OCI-LY7 (cell line): ENCODE results near the gene MAP4K2. TPM values are rescaled to one million over a fixed set of nuclear protein-coding genes. Genes with fewer than 3 reads are reported as not detected.

Source experiments
- BruUV-seq: library from RNA; stranded (reverse); fragments of 400-500 nt; replicated peaks from 2 replicates; lab custom pipeline; 2021; lab: Mats Ljungman, UMichigan
- CTCF ChIA-PET: fragments of 300-600 bp; sonication (Branson Sonifier 250); formaldehyde crosslinking; loops from one replicate; lab custom pipeline; 2022; ENCODE audit warnings: antibody characterized with exemption; ENCODE audit not compliant: unreplicated experiment; lab: Charles Lee
- POLR2A ChIA-PET: fragments of 300-600 bp; sonication (Branson Sonifier 250); formaldehyde crosslinking; loops from one replicate; lab custom pipeline; 2022; ENCODE audit warnings: antibody characterized with exemption; lab: Charles Lee
- DNase-seq: peaks from one replicate; pipeline ENCODE4 v3.0.0-alpha.2; 2015; ENCODE audit warnings: low spot score
- H2AFZ ChIP-seq: fragments of 200-600 bp; sonication (generic), shearing (Covaris generic); 2 replicates; pipeline ENCODE4 v1.6.1; 2014; ENCODE audit warnings: mild to moderate bottlenecking, antibody characterized with exemption, low read length, moderate library complexity
- H3K27ac ChIP-seq: fragments of 200-600 bp; sonication (generic); 2 replicates; pipeline ENCODE4 v1.5.1; 2014; ENCODE audit warnings: mixed run types, low read depth, mild to moderate bottlenecking, moderate library complexity, low read length, inconsistent platforms; ENCODE audit not compliant: poor library complexity, severe bottlenecking
- H3K36me3 ChIP-seq: fragments of 200-600 bp; sonication (generic); 2 replicates; pipeline ENCODE4 v1.6.1; 2014; ENCODE audit warnings: mild to moderate bottlenecking, antibody characterized with exemption, low read length, moderate library complexity, mixed read lengths; ENCODE audit not compliant: insufficient read depth
- H3K4me1 ChIP-seq: fragments of 200-600 bp; sonication (generic); 2 replicates; pipeline ENCODE4 v1.5.1; 2014; ENCODE audit warnings: mild to moderate bottlenecking, low read length; ENCODE audit not compliant: insufficient read depth, poor library complexity, severe bottlenecking
- H3K4me2 ChIP-seq: fragments of 200-600 bp; sonication (generic); 2 replicates; pipeline ENCODE4 v1.6.1; 2014; ENCODE audit warnings: mild to moderate bottlenecking, low read length
- H3K4me3 ChIP-seq: fragments of 200-600 bp; sonication (generic); 2 replicates; pipeline ENCODE4 v1.5.1; 2014; ENCODE audit warnings: mild to moderate bottlenecking, low read depth, low read length; ENCODE audit not compliant: poor library complexity, severe bottlenecking
- H3K79me2 ChIP-seq: fragments of 200-600 bp; sonication (generic); 2 replicates; pipeline ENCODE4 v1.6.1; 2016; ENCODE audit warnings: low read depth, mild to moderate bottlenecking, low read length, moderate library complexity, mixed read lengths; ENCODE audit not compliant: insufficient read depth
- H3K9me2 ChIP-seq: fragments of 200-600 bp; sonication (generic); 2 replicates; pipeline ENCODE4 v1.6.1; 2016; ENCODE audit warnings: mild to moderate bottlenecking, low read length, mixed read lengths; ENCODE audit not compliant: insufficient read depth
- H3K9me3 ChIP-seq: fragments of 200-600 bp; sonication (generic); 2 replicates; pipeline ENCODE4 v1.6.1; 2014; ENCODE audit warnings: mild to moderate bottlenecking, mixed run types, low read length, mixed read lengths
- H4K20me1 ChIP-seq: fragments of 200-600 bp; sonication (generic); 2 replicates; pipeline ENCODE4 v1.6.1; 2014; ENCODE audit warnings: mild to moderate bottlenecking, antibody characterized with exemption, low read length, moderate library complexity, mixed read lengths; ENCODE audit not compliant: insufficient read depth
- EZH2phosphoT487 ChIP-seq: fragments of 200-600 bp; sonication (generic); IDR thresholded peaks from 2 replicates; pipeline ENCODE4 v1.6.1; 2018; ENCODE audit warnings: low read depth, borderline replicate concordance, mild to moderate bottlenecking, mixed run types, antibody characterized with exemption, low read length, moderate library complexity, mixed read lengths
- intact Hi-C: fragments of 100-400 bp; cut with micrococcal nuclease; formaldehyde crosslinking; loops from one replicate; pipeline ENCODE4 v1.10.0; 2022; ENCODE audit not compliant: unreplicated experiment
- total RNA-seq, 2 experiments: library from RNA; depleted of rRNA in 1 of 2; stranded (reverse); fragments of >200 nt in 1 of 2; shearing (Covaris generic) in 1 of 2; gene quantifications; 2 replicates each; pipeline ENCODE4 v1.2.3, GENCODE V29; 2014 to 2022
- TF ChIP-seq, protein P1 (sequence below): fragments of 200-600 bp; sonication (generic); conservative IDR thresholded peaks from 2 replicates; pipeline ENCODE4 v1.5.1; 2014; ENCODE audit warnings: mild to moderate bottlenecking, antibody characterized with exemption, low read length, moderate library complexity, mixed read lengths

Gene MAP4K2
- total RNA-seq, 2 experiments from 2014 or later = 110 to 115 TPM

DNA sequence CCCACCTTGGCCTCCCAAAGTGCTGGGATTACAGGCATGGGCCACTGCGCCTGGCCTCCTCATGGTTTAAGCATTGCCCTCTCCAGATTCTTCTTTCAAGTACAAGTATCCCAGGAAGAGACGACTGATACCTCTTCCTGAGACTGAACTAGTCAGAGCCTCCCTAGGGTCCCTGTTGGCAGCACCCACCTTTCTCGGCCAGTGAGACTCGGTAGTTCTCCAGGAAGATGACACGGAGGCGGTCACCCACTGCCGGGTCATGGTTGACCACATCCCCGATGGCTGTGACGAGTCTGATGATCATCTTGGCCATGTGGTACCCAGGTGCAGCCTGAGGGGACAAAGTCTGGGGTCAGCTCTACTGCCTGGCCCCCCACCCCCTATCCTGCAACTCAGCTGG lies 51.9 kb downstream of the MAP4K2 start:
- CTCF ChIA-PET = no interaction called here
- Histone ChIP-seq H3K36me3 (no peaks in the 10 kb centered on the region), H3K79me2 (no peaks in the 10 kb centered on the region), H3K27ac (no peak overlapping the region), H3K4me3 (no peak overlapping the region), H3K9me2 (no peaks in the 10 kb centered on the region), H2AFZ (no peak overlapping the region), H4K20me1 (no peaks in the 10 kb centered on the region), H3K4me2 (no peak overlapping the region), H3K4me1 (peaks cover 19% of the 10 kb centered on the region), H3K9me3 (no peaks in the 10 kb centered on the region)
- no TSS peak for BruUV-seq
- intact Hi-C loops = no loop called here
- DNase-seq = no peak
- POLR2A ChIA-PET = no interaction called here
- TF ChIP-seq, protein P1, sequence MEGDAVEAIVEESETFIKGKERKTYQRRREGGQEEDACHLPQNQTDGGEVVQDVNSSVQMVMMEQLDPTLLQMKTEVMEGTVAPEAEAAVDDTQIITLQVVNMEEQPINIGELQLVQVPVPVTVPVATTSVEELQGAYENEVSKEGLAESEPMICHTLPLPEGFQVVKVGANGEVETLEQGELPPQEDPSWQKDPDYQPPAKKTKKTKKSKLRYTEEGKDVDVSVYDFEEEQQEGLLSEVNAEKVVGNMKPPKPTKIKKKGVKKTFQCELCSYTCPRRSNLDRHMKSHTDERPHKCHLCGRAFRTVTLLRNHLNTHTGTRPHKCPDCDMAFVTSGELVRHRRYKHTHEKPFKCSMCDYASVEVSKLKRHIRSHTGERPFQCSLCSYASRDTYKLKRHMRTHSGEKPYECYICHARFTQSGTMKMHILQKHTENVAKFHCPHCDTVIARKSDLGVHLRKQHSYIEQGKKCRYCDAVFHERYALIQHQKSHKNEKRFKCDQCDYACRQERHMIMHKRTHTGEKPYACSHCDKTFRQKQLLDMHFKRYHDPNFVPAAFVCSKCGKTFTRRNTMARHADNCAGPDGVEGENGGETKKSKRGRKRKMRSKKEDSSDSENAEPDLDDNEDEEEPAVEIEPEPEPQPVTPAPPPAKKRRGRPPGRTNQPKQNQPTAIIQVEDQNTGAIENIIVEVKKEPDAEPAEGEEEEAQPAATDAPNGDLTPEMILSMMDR = no peak; the same call in 1 of the 2 replicates
- TF ChIP-seq EZH2phosphoT487 = no peak

DNA sequence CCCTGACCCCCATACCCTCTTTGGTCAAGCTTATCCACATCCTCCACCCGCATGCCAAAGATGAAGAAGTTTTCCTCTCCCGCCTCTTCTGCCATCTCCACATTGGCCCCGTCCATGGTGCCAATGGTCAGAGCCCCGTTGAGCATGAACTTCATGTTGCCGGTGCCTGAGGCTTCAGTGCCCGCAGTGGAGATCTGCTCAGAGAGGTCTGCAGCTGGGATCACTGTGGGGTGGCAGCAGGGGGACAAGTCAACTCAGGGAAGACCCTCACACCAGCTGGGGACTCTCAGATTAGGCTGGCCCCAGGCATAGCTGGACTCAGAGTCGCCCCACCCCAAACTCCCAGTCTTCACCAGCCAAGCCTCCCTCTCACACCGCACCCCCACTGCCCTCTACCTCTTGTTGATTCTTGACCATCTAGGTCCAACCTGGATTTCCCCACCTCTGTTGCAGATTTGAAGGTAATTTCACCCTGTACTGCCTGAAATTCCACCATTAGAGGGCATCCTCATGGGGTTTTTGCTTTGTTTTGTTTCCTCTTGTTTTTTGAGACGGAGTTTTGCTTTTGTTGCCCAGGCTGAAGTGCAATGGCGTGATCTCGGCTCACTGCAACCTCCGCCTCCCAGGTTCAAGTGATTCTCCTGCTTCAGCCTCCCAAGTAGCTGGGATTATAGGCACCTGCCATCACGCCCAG lies 52.5 kb downstream of the MAP4K2 start:
- Histone ChIP-seq H2AFZ (no peak overlapping the region), H3K9me3 (no peaks in the 10 kb centered on the region), H3K79me2 (no peaks in the 10 kb centered on the region), H3K27ac (no peak overlapping the region), H3K36me3 (no peaks in the 10 kb centered on the region), H3K4me2 (no peak overlapping the region), H3K9me2 (no peaks in the 10 kb centered on the region), H3K4me3 (no peak overlapping the region), H3K4me1 (peaks cover 24% of the 10 kb centered on the region), H4K20me1 (no peaks in the 10 kb centered on the region)
- intact Hi-C loops = no loop called here
- no peak for DNase-seq
- no TSS peak for BruUV-seq
- TF ChIP-seq EZH2phosphoT487 = no peak
- TF ChIP-seq, protein P1 = peak; percentile 49
- POLR2A ChIA-PET = interaction anchor here (0.7 kb wide), 1 partner anchor 180 kb away, joined by 4 read pairs; no protein-coding TSS in a partner anchor
- CTCF ChIA-PET = no interaction called here
